GM23338 (cell line): ENCODE measurements around the gene FAM241A. TPM values are rescaled to one million over a fixed set of nuclear protein-coding genes. Genes with fewer than 3 reads are reported as not detected.
A peak's percentile ranks its signal among the peaks of the same experiment; 100 is the strongest.

ENCODE experiments used
- ATAC-seq: fragments of 200-7000 bp; cut with Tn5 transposase; 3 replicates; pipeline ENCODE4 v1.9.1; 2020
- DNase-seq: peaks from one replicate; pipeline ENCODE4 v3.0.0-alpha.2; 2015; ENCODE audit warnings: low spot score
- H2AFZ ChIP-seq: fragments of 200-600 bp; sonication (generic); 2 replicates; pipeline ENCODE4 v1.8.0; 2016; ENCODE audit warnings: antibody characterized with exemption, mild to moderate bottlenecking, moderate library complexity
- H3F3A ChIP-seq: fragments of 200-600 bp; sonication (generic); replicated peaks from 2 replicates; pipeline ENCODE4 v1.8.0; 2017; ENCODE audit warnings: antibody characterized with exemption, mixed run types, low read depth
- H3K27ac ChIP-seq: fragments of 200-600 bp; sonication (generic); 2 replicates; pipeline ENCODE4 v1.6.1; 2016; ENCODE audit warnings: low read depth
- H3K27me3 ChIP-seq: fragments of 200-600 bp; sonication (generic); 2 replicates; pipeline ENCODE4 v1.8.0; 2016; ENCODE audit warnings: mild to moderate bottlenecking, mixed run types, moderate library complexity; ENCODE audit not compliant: insufficient read depth
- H3K36me3 ChIP-seq: fragments of 200-600 bp; sonication (generic); 2 replicates; pipeline ENCODE4 v1.8.0; 2016; ENCODE audit warnings: mild to moderate bottlenecking; ENCODE audit not compliant: insufficient read depth
- H3K4me1 ChIP-seq: fragments of 200-600 bp; sonication (generic); 2 replicates; pipeline ENCODE4 v1.8.0; 2016; ENCODE audit warnings: mild to moderate bottlenecking, moderate library complexity; ENCODE audit not compliant: insufficient read depth
- H3K4me2 ChIP-seq: fragments of 200-600 bp; sonication (generic); 2 replicates; pipeline ENCODE4 v1.7.1; 2017; ENCODE audit warnings: mixed run types
- H3K4me3 ChIP-seq: fragments of 200-600 bp; sonication (generic); 2 replicates; pipeline ENCODE4 v1.6.1; 2016; ENCODE audit warnings: mixed run types
- H3K79me2 ChIP-seq: fragments of 200-600 bp; sonication (generic); replicated peaks from 2 replicates; pipeline ENCODE4 v1.8.0; 2017; ENCODE audit warnings: mild to moderate bottlenecking; ENCODE audit not compliant: insufficient read depth
- H3K9me2 ChIP-seq: fragments of 200-600 bp; sonication (generic); 2 replicates; pipeline ENCODE4 v1.8.0; 2017; ENCODE audit not compliant: insufficient read depth
- H4K20me1 ChIP-seq: fragments of 200-600 bp; sonication (generic); replicated peaks from 2 replicates; pipeline ENCODE4 v1.8.0; 2017; ENCODE audit warnings: mild to moderate bottlenecking; ENCODE audit not compliant: insufficient read depth
- H3K27ac Mint-ChIP-seq: 2 replicates; pipeline ENCODE4 v1.8.0; 2020; ENCODE audit warnings: inconsistent platforms, mild to moderate bottlenecking, moderate library complexity, mixed read lengths
- H3K27me3 Mint-ChIP-seq: 3 replicates; pipeline ENCODE4 v1.8.0; 2022; ENCODE audit warnings: low read depth, mild to moderate bottlenecking, moderate library complexity, mixed read lengths, inconsistent platforms; ENCODE audit not compliant: insufficient read depth, poor library complexity
- H3K36me3 Mint-ChIP-seq: 3 replicates; pipeline ENCODE4 v1.8.0; 2021; ENCODE audit warnings: low read depth, mild to moderate bottlenecking, inconsistent platforms, moderate library complexity, mixed read lengths
- H3K4me1 Mint-ChIP-seq: 3 replicates; pipeline ENCODE4 v1.8.0; 2020; ENCODE audit warnings: mild to moderate bottlenecking, inconsistent platforms, mixed read lengths
- H3K4me3 Mint-ChIP-seq: 3 replicates; pipeline ENCODE4 v1.8.0; 2021; ENCODE audit warnings: moderate library complexity, mild to moderate bottlenecking, inconsistent platforms, mixed read lengths
- H3K9me3 Mint-ChIP-seq: 3 replicates; pipeline ENCODE4 v1.8.0; 2020; ENCODE audit warnings: moderate library complexity, mild to moderate bottlenecking, inconsistent platforms, mixed read lengths
- CREB1 ChIP-seq: fragments of 250-450 bp; sonication (Bioruptor Pico); IDR thresholded peaks from 2 replicates; pipeline ENCODE4 v1.5.0; 2020; ENCODE audit warnings: low read depth, mild to moderate bottlenecking, moderate library complexity
- CTCF ChIP-seq, 2 experiments: fragments of 200-600 bp in 1 of 2; sonication (generic) in 1 of 2; conservative IDR thresholded peaks; 2 replicates each; pipeline versions ENCODE4 v1.5.1 to v1.6.1; 2016 to 2017; ENCODE audit warnings: antibody characterized with exemption in 2 of 2, low read depth in 2 of 2, mild to moderate bottlenecking in 2 of 2, moderate library complexity in 1 of 2
- ETS1 ChIP-seq: IDR thresholded peaks from 2 replicates; pipeline ENCODE4 v1.6.1; 2016; ENCODE audit warnings: antibody characterized with exemption
- EZH2 ChIP-seq: fragments of 200-600 bp; sonication (generic); IDR thresholded peaks from one replicate; pipeline ENCODE4 v1.8.0; 2017; ENCODE audit warnings: antibody characterized with exemption, mild to moderate bottlenecking, low read depth; ENCODE audit not compliant: unreplicated experiment
- EZH2phosphoT487 ChIP-seq: fragments of 200-600 bp; sonication (generic); IDR thresholded peaks from one replicate; pipeline ENCODE4 v1.8.1; 2018; ENCODE audit warnings: antibody characterized with exemption; ENCODE audit not compliant: unreplicated experiment
- JUNB ChIP-seq: IDR thresholded peaks from one replicate; pipeline ENCODE4 v1.6.1; 2016; ENCODE audit warnings: antibody characterized with exemption; ENCODE audit not compliant: unreplicated experiment
- NANOG ChIP-seq: IDR thresholded peaks from 2 replicates; pipeline ENCODE4 v1.6.1; 2016; ENCODE audit warnings: antibody characterized with exemption, borderline replicate concordance
- POLR2AphosphoS5 ChIP-seq: IDR thresholded peaks from 2 replicates; pipeline ENCODE4 v1.6.1; 2016; ENCODE audit warnings: antibody characterized with exemption, low read depth
- STAT1 ChIP-seq: IDR thresholded peaks from one replicate; pipeline ENCODE4 v1.6.1; 2016; ENCODE audit warnings: antibody characterized with exemption; ENCODE audit not compliant: unreplicated experiment
- ZNF114 ChIP-seq: fragments of 250-450 bp; sonication (Bioruptor Pico); IDR thresholded peaks from 2 replicates; pipeline ENCODE4 v1.5.0; 2020; ENCODE audit warnings: mild to moderate bottlenecking, moderate library complexity
- ZNF331 ChIP-seq: fragments of 250-450 bp; sonication (Bioruptor Pico); IDR thresholded peaks from 2 replicates; pipeline ENCODE4 v1.5.0; 2020; ENCODE audit warnings: low read depth, mild to moderate bottlenecking, moderate library complexity
- ZNF462 ChIP-seq: fragments of 250-450 bp; sonication (Bioruptor Pico); IDR thresholded peaks from 2 replicates; pipeline ENCODE4 v1.5.0; 2020; ENCODE audit warnings: mild to moderate bottlenecking, moderate library complexity
- polyA plus RNA-seq: library from polyadenylated mRNA; unstranded; fragments of >200 nt; fragmentation: Nextera tagmentation; extraction: Ambion mirVana; gene quantifications from 2 replicates; pipeline ENCODE4 v1.2.1, GENCODE V29; 2016
- total RNA-seq: library from RNA; depleted of rRNA; stranded (reverse); fragments of >200 nt; shearing (Covaris generic); gene quantifications from 2 replicates; pipeline ENCODE4 v1.2.3, GENCODE V29; 2014
- TF ChIP-seq, protein P1 (sequence below): IDR thresholded peaks from one replicate; pipeline ENCODE4 v1.6.1; 2018; ENCODE audit warnings: antibody characterized with exemption; ENCODE audit not compliant: unreplicated experiment

Gene FAM241A
- total and polyA plus RNA-seq, 2 experiments from 2014 or later, result 0.58 to 0.63 TPM

DNA sequence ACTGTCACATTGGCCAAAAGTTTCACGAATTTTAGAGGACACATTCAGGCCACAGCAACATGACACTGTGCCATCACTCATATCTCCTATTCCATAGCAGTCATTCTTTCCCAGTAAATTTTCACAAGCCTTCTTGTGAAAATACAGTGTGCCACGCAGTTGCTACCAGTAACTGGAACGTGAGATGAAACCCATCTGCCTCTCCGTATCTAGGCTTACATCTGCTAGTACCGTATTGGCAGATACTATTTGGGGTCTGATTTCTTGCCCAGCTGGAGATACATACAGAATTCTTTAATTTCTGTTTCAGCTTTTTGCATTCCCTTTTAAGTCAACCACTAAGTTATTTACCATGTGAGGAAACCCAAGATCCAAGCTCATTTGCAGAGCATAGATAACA is 8.7 kb upstream of the FAM241A start:
- no peak for DNase-seq
- H3K27me3 Mint-ChIP-seq, result peaks cover 10% of the 10 kb centered on the region
- no peak overlapping the region for H3K4me2 ChIP-seq
- H3F3A ChIP-seq, result no peaks in the 10 kb centered on the region
- no peak overlapping the region for H3K27ac Mint-ChIP-seq
- no peaks in the 10 kb centered on the region for H3K79me2 ChIP-seq
- H3K36me3 ChIP-seq, result no peaks in the 10 kb centered on the region
- H3K27ac ChIP-seq, result no peak overlapping the region
- peaks cover 5% of the 10 kb centered on the region; the same call in 2 of the 3 replicates for H3K4me1 Mint-ChIP-seq
- no peaks in the 10 kb centered on the region for H3K36me3 Mint-ChIP-seq
- no peaks in the 10 kb centered on the region for H4K20me1 ChIP-seq
- H3K4me3 ChIP-seq, result no peak overlapping the region
- TF ChIP-seq, protein P1, sequence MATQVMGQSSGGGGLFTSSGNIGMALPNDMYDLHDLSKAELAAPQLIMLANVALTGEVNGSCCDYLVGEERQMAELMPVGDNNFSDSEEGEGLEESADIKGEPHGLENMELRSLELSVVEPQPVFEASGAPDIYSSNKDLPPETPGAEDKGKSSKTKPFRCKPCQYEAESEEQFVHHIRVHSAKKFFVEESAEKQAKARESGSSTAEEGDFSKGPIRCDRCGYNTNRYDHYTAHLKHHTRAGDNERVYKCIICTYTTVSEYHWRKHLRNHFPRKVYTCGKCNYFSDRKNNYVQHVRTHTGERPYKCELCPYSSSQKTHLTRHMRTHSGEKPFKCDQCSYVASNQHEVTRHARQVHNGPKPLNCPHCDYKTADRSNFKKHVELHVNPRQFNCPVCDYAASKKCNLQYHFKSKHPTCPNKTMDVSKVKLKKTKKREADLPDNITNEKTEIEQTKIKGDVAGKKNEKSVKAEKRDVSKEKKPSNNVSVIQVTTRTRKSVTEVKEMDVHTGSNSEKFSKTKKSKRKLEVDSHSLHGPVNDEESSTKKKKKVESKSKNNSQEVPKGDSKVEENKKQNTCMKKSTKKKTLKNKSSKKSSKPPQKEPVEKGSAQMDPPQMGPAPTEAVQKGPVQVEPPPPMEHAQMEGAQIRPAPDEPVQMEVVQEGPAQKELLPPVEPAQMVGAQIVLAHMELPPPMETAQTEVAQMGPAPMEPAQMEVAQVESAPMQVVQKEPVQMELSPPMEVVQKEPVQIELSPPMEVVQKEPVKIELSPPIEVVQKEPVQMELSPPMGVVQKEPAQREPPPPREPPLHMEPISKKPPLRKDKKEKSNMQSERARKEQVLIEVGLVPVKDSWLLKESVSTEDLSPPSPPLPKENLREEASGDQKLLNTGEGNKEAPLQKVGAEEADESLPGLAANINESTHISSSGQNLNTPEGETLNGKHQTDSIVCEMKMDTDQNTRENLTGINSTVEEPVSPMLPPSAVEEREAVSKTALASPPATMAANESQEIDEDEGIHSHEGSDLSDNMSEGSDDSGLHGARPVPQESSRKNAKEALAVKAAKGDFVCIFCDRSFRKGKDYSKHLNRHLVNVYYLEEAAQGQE, result no peak
- no peak for TF ChIP-seq STAT1
- TF ChIP-seq EZH2, result no peak
- no peak for TF ChIP-seq CREB1 (CRISPR knock-in tag)
- TF ChIP-seq NANOG, result no peak
- no peak for TF ChIP-seq ZNF114 (CRISPR knock-in tag)
- no peak for TF ChIP-seq ZNF462 (CRISPR knock-in tag)
- TF ChIP-seq ETS1, result no peak
- no peak for TF ChIP-seq ZNF331 (CRISPR knock-in tag)
- TF ChIP-seq POLR2AphosphoS5, result no peak
- no peak for TF ChIP-seq CTCF (conservative IDR thresholded peaks at IDR 0.05; ENCODE audit: low read depth in 2 of 2)
- no peak for TF ChIP-seq EZH2phosphoT487
- TF ChIP-seq JUNB, result no peak
- no peaks in the 10 kb centered on the region for H3K4me1 ChIP-seq
- H2AFZ ChIP-seq, result peak overlapping the region; percentile 32; the same call in 1 of the 2 replicates
- H3K4me3 Mint-ChIP-seq, result no peak overlapping the region
- H3K27me3 ChIP-seq, result no peaks in the 10 kb centered on the region
- no peak for ATAC-seq
- no peaks in the 10 kb centered on the region; the same call in 2 of the 3 replicates for H3K9me3 Mint-ChIP-seq
- peaks cover 8% of the 10 kb centered on the region; the same call in 1 of the 2 replicates for H3K9me2 ChIP-seq
